Astrocyte (in vitro differentiated cells and primary cell): ENCODE results near the gene EHBP1.

ENCODE experiments used
- CTCF ChIP-seq: IDR thresholded peaks from 2 replicates; pipeline ENCODE4 v1.5.1; 2011; ENCODE audit warnings: low read depth, mild to moderate bottlenecking, inconsistent platforms, low read length, moderate library complexity; ENCODE audit not compliant: insufficient read depth
- EZH2 ChIP-seq: IDR thresholded peaks from 2 replicates; pipeline ENCODE4 v1.6.1; 2012; ENCODE audit warnings: mild to moderate bottlenecking, low read length, inconsistent platforms; ENCODE audit not compliant: insufficient read depth

GRCh38 chr2:62939735-62940491 lies 234.4 kb downstream of the EHBP1 start:
- TF ChIP-seq EZH2 (no peak), CTCF (no peak)
